WTC11 (cell line): Measurements from ENCODE around the gene PTGER2. TPM values are rescaled to one million over a fixed set of nuclear protein-coding genes. Genes with fewer than 3 reads are reported as not detected.

Source experiments
- AR ChIP-seq: fragments of 250-450 bp; sonication (Bioruptor Pico); IDR thresholded peaks from 2 replicates; pipeline ENCODE4 v1.9.0; 2021; ENCODE audit warnings: mild to moderate bottlenecking
- CREM ChIP-seq: sonication (generic); formaldehyde crosslinking; IDR thresholded peaks from 2 replicates; pipeline ENCODE4 v1.8.1; 2022; ENCODE audit warnings: mild to moderate bottlenecking, missing genetic modification reagents, moderate library complexity
- E2F5 ChIP-seq: sonication (generic); formaldehyde crosslinking; IDR thresholded peaks from 2 replicates; pipeline ENCODE4 v1.8.1; 2022; ENCODE audit warnings: mild to moderate bottlenecking, moderate library complexity, missing genetic modification reagents
- ELF4 ChIP-seq: sonication (generic); formaldehyde crosslinking; IDR thresholded peaks from 2 replicates; pipeline ENCODE4 v1.8.1; 2022; ENCODE audit warnings: low read depth, mild to moderate bottlenecking, moderate library complexity, missing genetic modification reagents
- ETV6 ChIP-seq: sonication (generic); formaldehyde crosslinking; IDR thresholded peaks from 2 replicates; pipeline ENCODE4 v1.8.1; 2022; ENCODE audit warnings: mild to moderate bottlenecking, missing genetic modification reagents
- GABPB1 ChIP-seq: sonication (generic); formaldehyde crosslinking; IDR thresholded peaks from 2 replicates; pipeline ENCODE4 v1.8.1; 2023; ENCODE audit warnings: mild to moderate bottlenecking, missing genetic modification reagents
- IRF2 ChIP-seq: sonication (generic); formaldehyde crosslinking; IDR thresholded peaks from 2 replicates; pipeline ENCODE4 v1.8.0; 2022; ENCODE audit warnings: low read depth, missing genetic modification reagents, borderline replicate concordance
- NFATC4 ChIP-seq: fragments of 250-450 bp; sonication (Bioruptor Pico); IDR thresholded peaks from 2 replicates; pipeline ENCODE4 v1.9.0; 2021; ENCODE audit warnings: mild to moderate bottlenecking
- NR2C2 ChIP-seq: sonication (generic); formaldehyde crosslinking; IDR thresholded peaks from 2 replicates; pipeline ENCODE4 v1.8.0; 2022; ENCODE audit warnings: mild to moderate bottlenecking, missing genetic modification reagents
- SOX15 ChIP-seq: fragments of 250-450 bp; sonication (Bioruptor Pico); IDR thresholded peaks from 2 replicates; pipeline ENCODE4 v1.9.0; 2021; ENCODE audit warnings: mild to moderate bottlenecking
- TEAD1 ChIP-seq: sonication (generic); formaldehyde crosslinking; IDR thresholded peaks from 2 replicates; pipeline ENCODE4 v1.8.0; 2022; ENCODE audit warnings: mild to moderate bottlenecking, missing genetic modification reagents
- TP53 ChIP-seq: sonication (generic); formaldehyde crosslinking; IDR thresholded peaks from 2 replicates; pipeline ENCODE4 v1.8.1; 2023; ENCODE audit warnings: mild to moderate bottlenecking, missing genetic modification reagents
- USF2 ChIP-seq: sonication (generic); formaldehyde crosslinking; IDR thresholded peaks from 2 replicates; pipeline ENCODE4 v1.8.1; 2023; ENCODE audit warnings: mild to moderate bottlenecking, missing genetic modification reagents, moderate library complexity
- ZBTB21 ChIP-seq: sonication (generic); formaldehyde crosslinking; IDR thresholded peaks from 2 replicates; pipeline ENCODE4 v1.8.1; 2023; ENCODE audit warnings: mild to moderate bottlenecking, missing genetic modification reagents, borderline replicate concordance
- ZNF121 ChIP-seq: sonication (generic); formaldehyde crosslinking; IDR thresholded peaks from 2 replicates; pipeline ENCODE4 v1.8.0; 2023; ENCODE audit warnings: missing genetic modification reagents
- ZNF219 ChIP-seq: sonication (generic); formaldehyde crosslinking; IDR thresholded peaks from 2 replicates; pipeline ENCODE4 v1.8.0; 2023; ENCODE audit warnings: missing genetic modification reagents, mild to moderate bottlenecking, borderline replicate concordance
- ZNF263 ChIP-seq: sonication (generic); formaldehyde crosslinking; IDR thresholded peaks from 2 replicates; pipeline ENCODE4 v1.8.1; 2022; ENCODE audit warnings: low read depth, mild to moderate bottlenecking, moderate library complexity, missing genetic modification reagents
- ZNF317 ChIP-seq: sonication (generic); formaldehyde crosslinking; IDR thresholded peaks from 2 replicates; pipeline ENCODE4 v1.8.1; 2023; ENCODE audit warnings: low read depth, mild to moderate bottlenecking, moderate library complexity, missing genetic modification reagents, borderline replicate concordance
- ZNF396 ChIP-seq: fragments of 250-450 bp; sonication (Bioruptor Pico); IDR thresholded peaks from 2 replicates; pipeline ENCODE4 v1.8.0; 2021; ENCODE audit warnings: mild to moderate bottlenecking, moderate library complexity, borderline replicate concordance
- ZNF423 ChIP-seq: fragments of 250-450 bp; sonication (Bioruptor Pico); IDR thresholded peaks from 2 replicates; pipeline ENCODE4 v2.1.2; 2022; ENCODE audit warnings: mild to moderate bottlenecking, moderate library complexity
- total RNA-seq: library from RNA; stranded (reverse); gene quantifications from 3 replicates; pipeline ENCODE4 v1.2.3, GENCODE V29; 2021
- TF ChIP-seq, protein P1 (sequence below): sonication (generic); formaldehyde crosslinking; IDR thresholded peaks from 2 replicates; pipeline ENCODE4 v1.8.0; 2022; ENCODE audit warnings: mild to moderate bottlenecking, missing genetic modification reagents
- TF ChIP-seq, protein P2 (sequence below): sonication (generic); formaldehyde crosslinking; IDR thresholded peaks from 2 replicates; pipeline ENCODE4 v1.8.1; 2023; ENCODE audit warnings: mild to moderate bottlenecking, missing genetic modification reagents
- TF ChIP-seq, protein P3 (sequence below): sonication (generic); formaldehyde crosslinking; IDR thresholded peaks from 2 replicates; pipeline ENCODE4 v1.8.0; 2022; ENCODE audit warnings: missing genetic modification reagents
- TF ChIP-seq, protein P4 (sequence below): fragments of 250-450 bp; sonication (Bioruptor Pico); IDR thresholded peaks from 2 replicates; pipeline ENCODE4 v1.8.0; 2021; ENCODE audit warnings: mild to moderate bottlenecking
- TF ChIP-seq, protein P5 (sequence below): sonication (generic); formaldehyde crosslinking; IDR thresholded peaks from 2 replicates; pipeline ENCODE4 v1.8.0; 2022; ENCODE audit warnings: mild to moderate bottlenecking, missing genetic modification reagents
- TF ChIP-seq, protein P6 (sequence below): fragments of 250-450 bp; sonication (Bioruptor Pico); IDR thresholded peaks from 2 replicates; pipeline ENCODE4 v1.9.0; 2021; ENCODE audit warnings: moderate library complexity, mild to moderate bottlenecking, inconsistent platforms, borderline replicate concordance

PTGER2 gene
- total RNA-seq, 1 experiment from 2014 or later, result 0.92 TPM

- TF ChIP-seq, protein P1, sequence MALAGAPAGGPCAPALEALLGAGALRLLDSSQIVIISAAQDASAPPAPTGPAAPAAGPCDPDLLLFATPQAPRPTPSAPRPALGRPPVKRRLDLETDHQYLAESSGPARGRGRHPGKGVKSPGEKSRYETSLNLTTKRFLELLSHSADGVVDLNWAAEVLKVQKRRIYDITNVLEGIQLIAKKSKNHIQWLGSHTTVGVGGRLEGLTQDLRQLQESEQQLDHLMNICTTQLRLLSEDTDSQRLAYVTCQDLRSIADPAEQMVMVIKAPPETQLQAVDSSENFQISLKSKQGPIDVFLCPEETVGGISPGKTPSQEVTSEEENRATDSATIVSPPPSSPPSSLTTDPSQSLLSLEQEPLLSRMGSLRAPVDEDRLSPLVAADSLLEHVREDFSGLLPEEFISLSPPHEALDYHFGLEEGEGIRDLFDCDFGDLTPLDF, result no peak
- TF ChIP-seq, protein P2, sequence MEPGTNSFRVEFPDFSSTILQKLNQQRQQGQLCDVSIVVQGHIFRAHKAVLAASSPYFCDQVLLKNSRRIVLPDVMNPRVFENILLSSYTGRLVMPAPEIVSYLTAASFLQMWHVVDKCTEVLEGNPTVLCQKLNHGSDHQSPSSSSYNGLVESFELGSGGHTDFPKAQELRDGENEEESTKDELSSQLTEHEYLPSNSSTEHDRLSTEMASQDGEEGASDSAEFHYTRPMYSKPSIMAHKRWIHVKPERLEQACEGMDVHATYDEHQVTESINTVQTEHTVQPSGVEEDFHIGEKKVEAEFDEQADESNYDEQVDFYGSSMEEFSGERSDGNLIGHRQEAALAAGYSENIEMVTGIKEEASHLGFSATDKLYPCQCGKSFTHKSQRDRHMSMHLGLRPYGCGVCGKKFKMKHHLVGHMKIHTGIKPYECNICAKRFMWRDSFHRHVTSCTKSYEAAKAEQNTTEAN, result peak; percentile 89
- TF ChIP-seq, protein P3, sequence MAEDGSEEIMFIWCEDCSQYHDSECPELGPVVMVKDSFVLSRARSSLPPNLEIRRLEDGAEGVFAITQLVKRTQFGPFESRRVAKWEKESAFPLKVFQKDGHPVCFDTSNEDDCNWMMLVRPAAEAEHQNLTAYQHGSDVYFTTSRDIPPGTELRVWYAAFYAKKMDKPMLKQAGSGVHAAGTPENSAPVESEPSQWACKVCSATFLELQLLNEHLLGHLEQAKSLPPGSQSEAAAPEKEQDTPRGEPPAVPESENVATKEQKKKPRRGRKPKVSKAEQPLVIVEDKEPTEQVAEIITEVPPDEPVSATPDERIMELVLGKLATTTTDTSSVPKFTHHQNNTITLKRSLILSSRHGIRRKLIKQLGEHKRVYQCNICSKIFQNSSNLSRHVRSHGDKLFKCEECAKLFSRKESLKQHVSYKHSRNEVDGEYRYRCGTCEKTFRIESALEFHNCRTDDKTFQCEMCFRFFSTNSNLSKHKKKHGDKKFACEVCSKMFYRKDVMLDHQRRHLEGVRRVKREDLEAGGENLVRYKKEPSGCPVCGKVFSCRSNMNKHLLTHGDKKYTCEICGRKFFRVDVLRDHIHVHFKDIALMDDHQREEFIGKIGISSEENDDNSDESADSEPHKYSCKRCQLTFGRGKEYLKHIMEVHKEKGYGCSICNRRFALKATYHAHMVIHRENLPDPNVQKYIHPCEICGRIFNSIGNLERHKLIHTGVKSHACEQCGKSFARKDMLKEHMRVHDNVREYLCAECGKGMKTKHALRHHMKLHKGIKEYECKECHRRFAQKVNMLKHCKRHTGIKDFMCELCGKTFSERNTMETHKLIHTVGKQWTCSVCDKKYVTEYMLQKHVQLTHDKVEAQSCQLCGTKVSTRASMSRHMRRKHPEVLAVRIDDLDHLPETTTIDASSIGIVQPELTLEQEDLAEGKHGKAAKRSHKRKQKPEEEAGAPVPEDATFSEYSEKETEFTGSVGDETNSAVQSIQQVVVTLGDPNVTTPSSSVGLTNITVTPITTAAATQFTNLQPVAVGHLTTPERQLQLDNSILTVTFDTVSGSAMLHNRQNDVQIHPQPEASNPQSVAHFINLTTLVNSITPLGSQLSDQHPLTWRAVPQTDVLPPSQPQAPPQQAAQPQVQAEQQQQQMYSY, result peak; percentile 45
- no peak; the same call in none of the 2 replicates for TF ChIP-seq TEAD1 (CRISPR knock-in tag)
- TF ChIP-seq, protein P4, sequence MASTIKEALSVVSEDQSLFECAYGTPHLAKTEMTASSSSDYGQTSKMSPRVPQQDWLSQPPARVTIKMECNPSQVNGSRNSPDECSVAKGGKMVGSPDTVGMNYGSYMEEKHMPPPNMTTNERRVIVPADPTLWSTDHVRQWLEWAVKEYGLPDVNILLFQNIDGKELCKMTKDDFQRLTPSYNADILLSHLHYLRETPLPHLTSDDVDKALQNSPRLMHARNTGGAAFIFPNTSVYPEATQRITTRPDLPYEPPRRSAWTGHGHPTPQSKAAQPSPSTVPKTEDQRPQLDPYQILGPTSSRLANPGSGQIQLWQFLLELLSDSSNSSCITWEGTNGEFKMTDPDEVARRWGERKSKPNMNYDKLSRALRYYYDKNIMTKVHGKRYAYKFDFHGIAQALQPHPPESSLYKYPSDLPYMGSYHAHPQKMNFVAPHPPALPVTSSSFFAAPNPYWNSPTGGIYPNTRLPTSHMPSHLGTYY (CRISPR knock-in tag), result no peak
- no peak for TF ChIP-seq ELF4 (CRISPR knock-in tag)
- TF ChIP-seq ZNF423 (CRISPR knock-in tag), result no peak
- no peak for TF ChIP-seq AR (CRISPR knock-in tag)
- TF ChIP-seq IRF2 (CRISPR knock-in tag), result no peak
- TF ChIP-seq GABPB1, result no peak
- TF ChIP-seq TP53, result peak; percentile 83; the same call in 1 of the 2 replicates
- TF ChIP-seq, protein P5, sequence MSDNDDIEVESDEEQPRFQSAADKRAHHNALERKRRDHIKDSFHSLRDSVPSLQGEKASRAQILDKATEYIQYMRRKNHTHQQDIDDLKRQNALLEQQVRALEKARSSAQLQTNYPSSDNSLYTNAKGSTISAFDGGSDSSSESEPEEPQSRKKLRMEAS (CRISPR knock-in tag), result peak; percentile 65; the same call in 1 of the 2 replicates
- no peak for TF ChIP-seq CREM
- peak; percentile 74; the same call in 1 of the 2 replicates for TF ChIP-seq E2F5 (CRISPR knock-in tag)
- TF ChIP-seq ZNF121 (CRISPR knock-in tag), result peak; percentile 76
- no peak for TF ChIP-seq ZNF219 (CRISPR knock-in tag)
- TF ChIP-seq ZNF263, result no peak
- TF ChIP-seq, protein P6, sequence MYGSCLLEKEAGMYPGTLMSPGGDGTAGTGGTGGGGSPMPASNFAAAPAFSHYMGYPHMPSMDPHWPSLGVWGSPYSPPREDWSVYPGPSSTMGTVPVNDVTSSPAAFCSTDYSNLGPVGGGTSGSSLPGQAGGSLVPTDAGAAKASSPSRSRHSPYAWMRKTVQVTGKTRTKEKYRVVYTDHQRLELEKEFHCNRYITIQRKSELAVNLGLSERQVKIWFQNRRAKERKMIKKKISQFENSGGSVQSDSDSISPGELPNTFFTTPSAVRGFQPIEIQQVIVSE, result no peak
- no peak for TF ChIP-seq NR2C2 (CRISPR knock-in tag)
- no peak for TF ChIP-seq ZNF317
- no peak for TF ChIP-seq USF2
- no peak for TF ChIP-seq NFATC4 (CRISPR knock-in tag)
- TF ChIP-seq ZNF396 (CRISPR knock-in tag), result no peak
- TF ChIP-seq SOX15 (CRISPR knock-in tag), result no peak
- peak; percentile 17; the same call in 1 of the 2 replicates for TF ChIP-seq ZBTB21
- TF ChIP-seq ETV6 (CRISPR knock-in tag), result peak; percentile 91
These were observed 45.6 kb upstream of the PTGER2 start (continued) for GRCh38 chr14:52268279-52269061.
